DLD1 (cell line): ENCODE measurements around the gene MRPL51.
"Not testable (repeated sequence)": the region's sequence is repeated elsewhere in the genome, so short reads cannot be mapped to it uniquely, and the experiment has no call there.

Source experiments
- in situ Hi-C: cut with HindIII; loops from 2 replicates; pipeline ENCODE4 v1.10.0; 2017; ENCODE audit warnings: low sequenced_read_pairs

MRPL51 gene

GRCh38 chr12:6492838-6493496, at the start of gene MRPL51:
MRPL51 (minus strand) TSS chr12:6493262; CDS start chr12:6493136, 126 bp downstream.
- in situ Hi-C loops: no loop called here

- in situ Hi-C loops: no loop called here
These were observed 49.3 kb upstream of the MRPL51 start for GRCh38 chr12:6542209-6543009.

GRCh38 chr12:6541371-6542165, 48.5 kb upstream of the MRPL51 start:
- in situ Hi-C loops: no loop called here

GRCh38 chr12:6540181-6540877, 47.3 kb upstream of the MRPL51 start:
- in situ Hi-C loops: no loop called here

- in situ Hi-C loops: no loop called here
These were observed 46.7 kb upstream of the MRPL51 start for GRCh38 chr12:6539707-6540134.

GRCh38 chr12:6539314-6539682, 46.2 kb upstream of the MRPL51 start:
- in situ Hi-C loops: no loop called here

GRCh38 chr12:6538420-6539313, 45.6 kb upstream of the MRPL51 start:
- in situ Hi-C loops: no loop called here

GRCh38 chr12:6537580-6538419, 44.7 kb upstream of the MRPL51 start:
- in situ Hi-C loops: not testable (repeated sequence)

GRCh38 chr12:6536894-6537579, 44.0 kb upstream of the MRPL51 start:
- in situ Hi-C loops: no loop called here

- in situ Hi-C loops: no loop called here
These were observed 43.1 kb upstream of the MRPL51 start for GRCh38 chr12:6535960-6536847.

GRCh38 chr12:6535697-6535946, 42.6 kb upstream of the MRPL51 start:
- in situ Hi-C loops: no loop called here

GRCh38 chr12:6534945-6535696, 42.1 kb upstream of the MRPL51 start:
- in situ Hi-C loops: no loop called here

GRCh38 chr12:6534695-6534944, 41.6 kb upstream of the MRPL51 start:
- in situ Hi-C loops: no loop called here

- in situ Hi-C loops: no loop called here
These were observed 41.0 kb upstream of the MRPL51 start, which contains the start of gene GAPDH for GRCh38 chr12:6533923-6534694. GAPDH (plus strand) TSS chr12:6534517; CDS start chr12:6534833, 316 bp downstream.

- in situ Hi-C loops: no loop called here
These were observed 40.5 kb upstream of the MRPL51 start for GRCh38 chr12:6533653-6533922.

GRCh38 chr12:6532927-6533652, 40.0 kb upstream of the MRPL51 start:
- in situ Hi-C loops: no loop called here
